Mesothelial cell of epicardium (in vitro differentiated cells): ENCODE data around the gene DNAH11. TPM values are rescaled to one million over a fixed set of nuclear protein-coding genes. Genes with fewer than 3 reads are reported as not detected.

Experiments
- DNase-seq, 2 experiments: peaks; one replicate each; pipeline ENCODE4 v3.0.0; 2021; ENCODE audit warnings: low spot score in 2 of 2; ENCODE audit not compliant: unreplicated experiment in 2 of 2
- H3K27ac Mint-ChIP-seq: 2 replicates; pipeline ENCODE4 v1.8.0; 2021; ENCODE audit warnings: mixed read lengths
- H3K27me3 Mint-ChIP-seq: 2 replicates; pipeline ENCODE4 v1.8.0; 2021; ENCODE audit warnings: low read depth, mixed read lengths
- H3K36me3 Mint-ChIP-seq: 2 replicates; pipeline ENCODE4 v1.8.0; 2021; ENCODE audit warnings: mixed read lengths
- H3K4me1 Mint-ChIP-seq: 2 replicates; pipeline ENCODE4 v1.8.0; 2021; ENCODE audit warnings: mixed read lengths
- H3K4me3 Mint-ChIP-seq: 2 replicates; pipeline ENCODE4 v1.8.0; 2021; ENCODE audit warnings: mild to moderate bottlenecking, moderate library complexity, mixed read lengths
- H3K9me3 Mint-ChIP-seq: 2 replicates; pipeline ENCODE4 v1.8.0; 2021; ENCODE audit warnings: mixed read lengths
- CTCF ChIP-seq: fragments of 200-600 bp; sonication (generic); IDR thresholded peaks from one replicate; pipeline ENCODE4 v1.5.0; 2021; ENCODE audit warnings: antibody characterized with exemption; ENCODE audit not compliant: unreplicated experiment
- total RNA-seq: library from RNA; stranded (reverse); gene quantifications from 3 replicates; pipeline ENCODE4 v1.2.1, GENCODE V29; 2021

The DNAH11 gene
- total RNA-seq, 1 donor from 2014 or later = 0.80 TPM

GRCh38 chr7:21777921-21778320 lies 235.1 kb downstream of the DNAH11 start:
- no peak overlapping the region for H3K27ac Mint-ChIP-seq
- no peak for DNase-seq
- H3K9me3 Mint-ChIP-seq = no peaks in the 10 kb centered on the region
- no peak overlapping the region for H3K4me3 Mint-ChIP-seq
- peaks cover 20% of the 10 kb centered on the region for H3K27me3 Mint-ChIP-seq
- H3K4me1 Mint-ChIP-seq = peaks cover 7% of the 10 kb centered on the region
- TF ChIP-seq CTCF = no peak
- no peaks in the 10 kb centered on the region for H3K36me3 Mint-ChIP-seq

GRCh38 chr7:21778953-21779352 lies 236.1 kb downstream of the DNAH11 start:
- Mint-ChIP-seq H3K4me1 (no peaks in the 10 kb centered on the region), H3K27me3 (peaks cover 15% of the 10 kb centered on the region), H3K27ac (no peak overlapping the region), H3K36me3 (no peaks in the 10 kb centered on the region), H3K9me3 (no peaks in the 10 kb centered on the region), H3K4me3 (no peak overlapping the region)
- no peak for DNase-seq
- no peak for TF ChIP-seq CTCF

- Mint-ChIP-seq H3K36me3 (no peaks in the 10 kb centered on the region), H3K27ac (no peak overlapping the region), H3K4me3 (no peak overlapping the region), H3K9me3 (no peaks in the 10 kb centered on the region), H3K4me1 (peaks cover 9% of the 10 kb centered on the region), H3K27me3 (no peaks in the 10 kb centered on the region)
- DNase-seq = no peak
- no peak for TF ChIP-seq CTCF
Observed at GRCh38 chr7:21782996-21783395, 240.2 kb downstream of the DNAH11 start.

GRCh38 chr7:21784989-21785388 lies 242.2 kb downstream of the DNAH11 start:
- H3K27me3 Mint-ChIP-seq = peaks cover 1% of the 10 kb centered on the region
- no peaks in the 10 kb centered on the region for H3K9me3 Mint-ChIP-seq
- no peak for TF ChIP-seq CTCF
- H3K27ac Mint-ChIP-seq = no peak overlapping the region
- H3K36me3 Mint-ChIP-seq = no peaks in the 10 kb centered on the region
- peaks cover 11% of the 10 kb centered on the region for H3K4me1 Mint-ChIP-seq
- DNase-seq = no peak
- H3K4me3 Mint-ChIP-seq = no peak overlapping the region

- DNase-seq = no peak
- no peak for TF ChIP-seq CTCF
Observed at GRCh38 chr7:21805791-21806190, 263.0 kb downstream of the DNAH11 start.

GRCh38 chr7:21806388-21806787 lies 263.5 kb downstream of the DNAH11 start:
- no peak overlapping the region for H3K27ac Mint-ChIP-seq
- TF ChIP-seq CTCF = no peak
- H3K9me3 Mint-ChIP-seq = peaks cover 7% of the 10 kb centered on the region
- no peaks in the 10 kb centered on the region for H3K36me3 Mint-ChIP-seq
- H3K27me3 Mint-ChIP-seq = no peaks in the 10 kb centered on the region
- DNase-seq = no peak
- H3K4me3 Mint-ChIP-seq = no peak overlapping the region
- no peaks in the 10 kb centered on the region for H3K4me1 Mint-ChIP-seq

More at GRCh38 chr7:21805791-21806190, 263.0 kb downstream of the DNAH11 start:
- Mint-ChIP-seq H3K27ac (no peak overlapping the region), H3K4me3 (no peak overlapping the region), H3K27me3 (no peaks in the 10 kb centered on the region), H3K36me3 (no peaks in the 10 kb centered on the region), H3K4me1 (no peaks in the 10 kb centered on the region), H3K9me3 (peaks cover 7% of the 10 kb centered on the region)
